K562 (cell line): ENCODE data around the gene RETREG2. TPM values are rescaled to one million over a fixed set of nuclear protein-coding genes. Genes with fewer than 3 reads are reported as not detected.

Experiments used
- BCL6 ChIP-seq: fragments of 250-450 bp; sonication (Bioruptor Pico); IDR thresholded peaks from 2 replicates; pipeline ENCODE4 v1.4.0; 2020
- BRD4 ChIP-seq: fragments of 200-600 bp; sonication (generic); IDR thresholded peaks from 2 replicates; pipeline ENCODE4 v1.6.1; 2017; ENCODE audit warnings: inconsistent platforms
- CBFA2T2 ChIP-seq: fragments of 450-650 bp; conservative IDR thresholded peaks from 2 replicates; pipeline ENCODE4 v1.6.1; 2017; ENCODE audit warnings: mild to moderate bottlenecking
- HIVEP1 ChIP-seq: fragments of 250-450 bp; sonication (Bioruptor Pico); IDR thresholded peaks from 2 replicates; pipeline ENCODE4 v1.4.0; 2020; ENCODE audit warnings: mild to moderate bottlenecking
- MEF2A ChIP-seq: IDR thresholded peaks from 2 replicates; pipeline ENCODE4 v1.6.1; 2011; ENCODE audit warnings: low read depth, mild to moderate bottlenecking, low read length, moderate library complexity; ENCODE audit not compliant: control insufficient read depth
- MTA1 ChIP-seq: fragments of 450-650 bp; IDR thresholded peaks from 2 replicates; pipeline ENCODE4 v1.6.1; 2017; ENCODE audit warnings: borderline replicate concordance
- NBN ChIP-seq: fragments of 450-650 bp; IDR thresholded peaks from 2 replicates; pipeline ENCODE4 v1.6.1; 2016; ENCODE audit warnings: low read depth, mild to moderate bottlenecking
- POLR2B ChIP-seq: fragments of 450-650 bp; IDR thresholded peaks from 2 replicates; pipeline ENCODE4 v1.6.1; 2018; ENCODE audit warnings: low read depth; ENCODE audit not compliant: partially characterized antibody
- RHOXF2B ChIP-seq: fragments of 250-450 bp; sonication (Bioruptor Pico); conservative IDR thresholded peaks from 2 replicates; pipeline ENCODE4 v1.5.1; 2021
- SIN3B ChIP-seq: fragments of 450-650 bp; IDR thresholded peaks from 2 replicates; pipeline ENCODE4 v1.6.1; 2017; ENCODE audit warnings: low read depth, mild to moderate bottlenecking, moderate library complexity
- SP1 ChIP-seq: sonication (generic); formaldehyde crosslinking; IDR thresholded peaks from 2 replicates; pipeline ENCODE4 v1.8.1; 2022; ENCODE audit warnings: mild to moderate bottlenecking, missing genetic modification reagents
- TCF3 ChIP-seq: sonication (generic); formaldehyde crosslinking; IDR thresholded peaks from 2 replicates; pipeline ENCODE4 v1.4.0; 2020; ENCODE audit warnings: mild to moderate bottlenecking, missing genetic modification reagents
- TFAM ChIP-seq: fragments of 250-450 bp; sonication (Bioruptor Pico); conservative IDR thresholded peaks from 2 replicates; pipeline ENCODE4 v1.5.0; 2021; ENCODE audit warnings: mild to moderate bottlenecking, moderate library complexity
- ZNF133 ChIP-seq: fragments of 250-450 bp; sonication (Bioruptor Pico); IDR thresholded peaks from 2 replicates; pipeline ENCODE4 v1.4.0; 2020; ENCODE audit warnings: mild to moderate bottlenecking
- ZNF76 ChIP-seq: fragments of 250-450 bp; sonication (Bioruptor Pico); IDR thresholded peaks from 2 replicates; pipeline ENCODE4 v1.4.0; 2020; ENCODE audit warnings: mild to moderate bottlenecking, moderate library complexity, borderline replicate concordance
- ZNF766 ChIP-seq: fragments of 200-800 bp; sonication (Bioruptor generic); conservative IDR thresholded peaks from 2 replicates; pipeline ENCODE4 v1.6.1; 2016; ENCODE audit warnings: missing genetic modification characterization, missing compliant biosample characterization
- polyA plus RNA-seq, 8 experiments: library from polyadenylated mRNA; depleted of rRNA in 4 of 8; stranded (reverse) in 5 of 8; unstranded in 3 of 8; fragments of >200 nt; fragmentation: Nextera tagmentation in 2 of 8; fragmentation: Illumina TruSeq in 1 of 8; extraction: Ambion mirVana in 2 of 8; extraction: Trizol in 1 of 8; gene quantifications; 2 replicates each; pipeline versions ENCODE4 v1.2.1 to v1.2.3, GENCODE V29; 2011 to 2014; ENCODE audit warnings: inconsistent platforms in 1 of 8, missing spikeins in 1 of 8
- total RNA-seq, 7 experiments: library from RNA; depleted of rRNA in 6 of 7; stranded (reverse); fragments of >200 nt in 6 of 7; fragmentation: Illumina TruSeq in 2 of 7; extraction: Trizol in 2 of 7; gene quantifications; 2 replicates each; pipeline versions ENCODE4 v1.2.1 to v1.2.3, GENCODE V29; 2011 to 2021; ENCODE audit warnings: low replicate concordance in 1 of 7
- TF ChIP-seq, protein P1 (sequence below): fragments of 450-650 bp; formaldehyde crosslinking; IDR thresholded peaks from 2 replicates; pipeline ENCODE4 v1.4.0; 2020; ENCODE audit warnings: mild to moderate bottlenecking
- TF ChIP-seq, protein P2 (sequence below): conservative IDR thresholded peaks from 2 replicates; pipeline ENCODE4 v1.6.1; 2011; ENCODE audit warnings: low read depth, mild to moderate bottlenecking, low read length; ENCODE audit not compliant: control insufficient read depth
- TF ChIP-seq, protein P3 (sequence below): fragments of 450-650 bp; IDR thresholded peaks from 2 replicates; pipeline ENCODE4 v1.6.1; 2014; ENCODE audit warnings: low read depth, mild to moderate bottlenecking, moderate library complexity, borderline replicate concordance
- TF ChIP-seq, protein P4 (sequence below), 2 experiments: IDR thresholded peaks; 2 replicates each; pipeline ENCODE4 v1.6.1; 2011; ENCODE audit warnings: borderline replicate concordance in 1 of 2, control low read depth in 1 of 2, low read depth in 1 of 2, low read length in 1 of 2, mild to moderate bottlenecking in 1 of 2, mixed read lengths in 1 of 2, moderate library complexity in 1 of 2; ENCODE audit not compliant: insufficient read depth in 1 of 2, insufficient read length in 1 of 2, poor library complexity in 1 of 2, severe bottlenecking in 1 of 2; ENCODE audit errors: extremely low read depth in 1 of 2
- TF ChIP-seq, protein P5 (sequence below): fragments of 450-650 bp; IDR thresholded peaks from 2 replicates; pipeline ENCODE4 v1.6.1; 2017; ENCODE audit warnings: mild to moderate bottlenecking, moderate library complexity
- TF ChIP-seq, protein P6 (sequence below): sonication (generic); formaldehyde crosslinking; IDR thresholded peaks from 2 replicates; pipeline ENCODE4 v1.9.0; 2022; ENCODE audit warnings: mild to moderate bottlenecking, missing genetic modification reagents

The RETREG2 gene
- total and polyA plus RNA-seq, 9 of the 15 experiments (the other 6 are each of a cell fraction or from before 2014, with no cell fraction given): 4.9 to 40.1 (median 19.2) TPM

DNA sequence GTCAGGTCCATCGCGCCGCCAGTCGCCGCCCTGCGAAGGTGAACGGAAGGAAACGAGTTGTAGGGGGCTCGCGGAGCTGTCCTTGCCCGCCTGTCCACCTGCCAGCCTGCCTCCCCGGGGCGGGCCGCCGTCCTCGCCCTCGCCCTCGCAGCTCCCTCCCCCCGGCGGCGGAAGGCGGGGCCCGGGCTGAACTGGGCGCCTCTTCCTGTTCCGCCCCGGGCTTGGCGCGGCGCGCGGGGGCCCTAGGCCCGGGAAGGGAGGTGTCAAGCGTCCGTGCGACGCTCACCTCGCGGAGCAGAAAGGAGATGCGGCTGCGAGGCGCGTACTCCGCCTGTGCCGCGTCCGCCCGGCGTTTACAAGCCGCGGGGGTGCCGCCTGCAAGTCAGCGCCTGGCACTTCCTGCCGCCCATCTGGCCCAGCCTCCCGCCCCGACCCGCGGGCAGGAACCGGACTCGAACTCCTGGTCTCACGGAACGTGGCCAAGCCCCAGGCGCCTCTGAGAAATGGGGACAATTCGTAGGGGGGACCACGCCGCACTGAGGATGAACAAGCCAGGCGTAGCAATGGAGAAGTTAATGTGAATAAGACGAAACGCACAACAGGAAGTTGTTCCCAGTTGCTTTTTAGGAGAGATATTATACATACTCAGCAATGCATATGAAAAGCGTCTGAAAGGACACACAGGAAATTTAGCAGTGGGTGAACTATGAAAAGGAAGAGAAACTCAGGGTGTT lies 1.1 kb upstream of the RETREG2 start, which contains the start of gene CNPPD1 (continued):
- TF ChIP-seq, protein P1, sequence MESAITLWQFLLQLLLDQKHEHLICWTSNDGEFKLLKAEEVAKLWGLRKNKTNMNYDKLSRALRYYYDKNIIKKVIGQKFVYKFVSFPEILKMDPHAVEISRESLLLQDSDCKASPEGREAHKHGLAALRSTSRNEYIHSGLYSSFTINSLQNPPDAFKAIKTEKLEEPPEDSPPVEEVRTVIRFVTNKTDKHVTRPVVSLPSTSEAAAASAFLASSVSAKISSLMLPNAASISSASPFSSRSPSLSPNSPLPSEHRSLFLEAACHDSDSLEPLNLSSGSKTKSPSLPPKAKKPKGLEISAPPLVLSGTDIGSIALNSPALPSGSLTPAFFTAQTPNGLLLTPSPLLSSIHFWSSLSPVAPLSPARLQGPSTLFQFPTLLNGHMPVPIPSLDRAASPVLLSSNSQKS (CRISPR knock-in tag): no peak
- TF ChIP-seq, protein P2, sequence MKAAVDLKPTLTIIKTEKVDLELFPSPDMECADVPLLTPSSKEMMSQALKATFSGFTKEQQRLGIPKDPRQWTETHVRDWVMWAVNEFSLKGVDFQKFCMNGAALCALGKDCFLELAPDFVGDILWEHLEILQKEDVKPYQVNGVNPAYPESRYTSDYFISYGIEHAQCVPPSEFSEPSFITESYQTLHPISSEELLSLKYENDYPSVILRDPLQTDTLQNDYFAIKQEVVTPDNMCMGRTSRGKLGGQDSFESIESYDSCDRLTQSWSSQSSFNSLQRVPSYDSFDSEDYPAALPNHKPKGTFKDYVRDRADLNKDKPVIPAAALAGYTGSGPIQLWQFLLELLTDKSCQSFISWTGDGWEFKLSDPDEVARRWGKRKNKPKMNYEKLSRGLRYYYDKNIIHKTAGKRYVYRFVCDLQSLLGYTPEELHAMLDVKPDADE: no peak
- TF ChIP-seq SIN3B: peak; percentile 44; the same call in 1 of the 2 replicates
- peak; percentile 68 for TF ChIP-seq SP1 (CRISPR knock-in tag)
- TF ChIP-seq, protein P3, sequence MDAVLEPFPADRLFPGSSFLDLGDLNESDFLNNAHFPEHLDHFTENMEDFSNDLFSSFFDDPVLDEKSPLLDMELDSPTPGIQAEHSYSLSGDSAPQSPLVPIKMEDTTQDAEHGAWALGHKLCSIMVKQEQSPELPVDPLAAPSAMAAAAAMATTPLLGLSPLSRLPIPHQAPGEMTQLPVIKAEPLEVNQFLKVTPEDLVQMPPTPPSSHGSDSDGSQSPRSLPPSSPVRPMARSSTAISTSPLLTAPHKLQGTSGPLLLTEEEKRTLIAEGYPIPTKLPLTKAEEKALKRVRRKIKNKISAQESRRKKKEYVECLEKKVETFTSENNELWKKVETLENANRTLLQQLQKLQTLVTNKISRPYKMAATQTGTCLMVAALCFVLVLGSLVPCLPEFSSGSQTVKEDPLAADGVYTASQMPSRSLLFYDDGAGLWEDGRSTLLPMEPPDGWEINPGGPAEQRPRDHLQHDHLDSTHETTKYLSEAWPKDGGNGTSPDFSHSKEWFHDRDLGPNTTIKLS: 0 out of 2 replicates have a peak, but pooled peaks have one; percentile 53
- TF ChIP-seq CBFA2T2: no peak
- TF ChIP-seq TFAM: no peak
- peak; percentile 57 for TF ChIP-seq POLR2B
- no peak for TF ChIP-seq MTA1
- TF ChIP-seq MEF2A: no peak
- TF ChIP-seq ZNF76: no peak
- TF ChIP-seq RHOXF2B (CRISPR knock-in tag): no peak
- peak; percentile 29; the same call in 1 of the 2 replicates for TF ChIP-seq BRD4
- no peak for TF ChIP-seq NBN
- TF ChIP-seq, protein P4, sequence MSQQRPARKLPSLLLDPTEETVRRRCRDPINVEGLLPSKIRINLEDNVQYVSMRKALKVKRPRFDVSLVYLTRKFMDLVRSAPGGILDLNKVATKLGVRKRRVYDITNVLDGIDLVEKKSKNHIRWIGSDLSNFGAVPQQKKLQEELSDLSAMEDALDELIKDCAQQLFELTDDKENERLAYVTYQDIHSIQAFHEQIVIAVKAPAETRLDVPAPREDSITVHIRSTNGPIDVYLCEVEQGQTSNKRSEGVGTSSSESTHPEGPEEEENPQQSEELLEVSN (IDR thresholded peaks at IDR 0.05; ENCODE audit: borderline replicate concordance in 1 of 2, extremely low read depth in 1 of 2, insufficient read depth in 1 of 2, insufficient read length in 1 of 2, low read depth in 1 of 2, low read length in 1 of 2, poor library complexity in 1 of 2, severe bottlenecking in 1 of 2): peak; percentile 89 to 96
- no peak for TF ChIP-seq HIVEP1 (CRISPR knock-in tag)
- TF ChIP-seq, protein P5, sequence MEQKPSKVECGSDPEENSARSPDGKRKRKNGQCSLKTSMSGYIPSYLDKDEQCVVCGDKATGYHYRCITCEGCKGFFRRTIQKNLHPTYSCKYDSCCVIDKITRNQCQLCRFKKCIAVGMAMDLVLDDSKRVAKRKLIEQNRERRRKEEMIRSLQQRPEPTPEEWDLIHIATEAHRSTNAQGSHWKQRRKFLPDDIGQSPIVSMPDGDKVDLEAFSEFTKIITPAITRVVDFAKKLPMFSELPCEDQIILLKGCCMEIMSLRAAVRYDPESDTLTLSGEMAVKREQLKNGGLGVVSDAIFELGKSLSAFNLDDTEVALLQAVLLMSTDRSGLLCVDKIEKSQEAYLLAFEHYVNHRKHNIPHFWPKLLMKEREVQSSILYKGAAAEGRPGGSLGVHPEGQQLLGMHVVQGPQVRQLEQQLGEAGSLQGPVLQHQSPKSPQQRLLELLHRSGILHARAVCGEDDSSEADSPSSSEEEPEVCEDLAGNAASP: no peak
- TF ChIP-seq BCL6 (CRISPR knock-in tag): no peak
- TF ChIP-seq ZNF766: peak; percentile 80
- no peak for TF ChIP-seq ZNF133 (CRISPR knock-in tag)
- TF ChIP-seq, protein P6, sequence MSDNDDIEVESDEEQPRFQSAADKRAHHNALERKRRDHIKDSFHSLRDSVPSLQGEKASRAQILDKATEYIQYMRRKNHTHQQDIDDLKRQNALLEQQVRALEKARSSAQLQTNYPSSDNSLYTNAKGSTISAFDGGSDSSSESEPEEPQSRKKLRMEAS (CRISPR knock-in tag): peak; percentile 63
- TF ChIP-seq TCF3 (CRISPR knock-in tag): peak; percentile 13; the same call in 1 of the 2 replicates
